Astrocyte of the cerebellum (primary cell): ENCODE measurements around the gene PDLIM1.
A peak's percentile ranks its signal among the peaks of the same experiment; 100 is the strongest.

Source experiments
- DNase-seq: peaks from one replicate; pipeline ENCODE4 v3.0.0-alpha.2; 2011; ENCODE audit warnings: low read depth
- H3K4me3 ChIP-seq: 2 replicates; pipeline ENCODE4 v1.5.1; 2011; ENCODE audit warnings: mild to moderate bottlenecking, low read depth, low read length, moderate library complexity
- CTCF ChIP-seq: IDR thresholded peaks from 2 replicates; pipeline ENCODE4 v1.5.1; 2012; ENCODE audit warnings: low read length, low read depth, moderate library complexity, mild to moderate bottlenecking; ENCODE audit errors: missing control alignments
- in situ Hi-C: cut with HindIII; loops from 2 replicates; pipeline ENCODE4 v1.10.0; 2017; ENCODE audit warnings: low sequenced_read_pairs

PDLIM1 gene

DNA sequence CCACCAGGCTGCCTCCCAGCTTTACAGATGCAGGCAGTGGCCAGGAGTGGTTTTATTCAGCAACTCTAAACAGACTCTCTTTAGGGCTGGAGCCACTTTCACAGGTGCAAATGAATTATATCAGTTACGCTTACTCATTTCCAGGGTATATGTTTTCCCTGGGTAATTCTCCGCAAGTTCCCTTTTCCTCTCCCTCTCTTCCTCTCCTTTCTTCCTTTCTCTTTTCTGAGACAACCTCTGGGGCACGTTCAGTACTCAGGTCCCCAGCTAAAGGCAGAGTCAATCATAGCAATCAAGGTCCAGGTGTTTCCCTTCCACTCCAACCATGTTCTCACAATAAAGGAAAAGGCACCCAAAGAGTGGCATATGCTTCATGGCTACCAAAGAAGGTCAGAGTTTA is 41.3 kb downstream of the PDLIM1 start:
- DNase-seq, result no peak
- in situ Hi-C loops, result no loop called here
- H3K4me3 ChIP-seq, result no peak overlapping the region
- TF ChIP-seq CTCF, result no peak

- no peak overlapping the region for H3K4me3 ChIP-seq
- no peak for DNase-seq
- no peak for TF ChIP-seq CTCF
- in situ Hi-C loops, result no loop called here
Measured at GRCh38 chr10:95248989-95249388, 41.8 kb downstream of the PDLIM1 start.

DNA sequence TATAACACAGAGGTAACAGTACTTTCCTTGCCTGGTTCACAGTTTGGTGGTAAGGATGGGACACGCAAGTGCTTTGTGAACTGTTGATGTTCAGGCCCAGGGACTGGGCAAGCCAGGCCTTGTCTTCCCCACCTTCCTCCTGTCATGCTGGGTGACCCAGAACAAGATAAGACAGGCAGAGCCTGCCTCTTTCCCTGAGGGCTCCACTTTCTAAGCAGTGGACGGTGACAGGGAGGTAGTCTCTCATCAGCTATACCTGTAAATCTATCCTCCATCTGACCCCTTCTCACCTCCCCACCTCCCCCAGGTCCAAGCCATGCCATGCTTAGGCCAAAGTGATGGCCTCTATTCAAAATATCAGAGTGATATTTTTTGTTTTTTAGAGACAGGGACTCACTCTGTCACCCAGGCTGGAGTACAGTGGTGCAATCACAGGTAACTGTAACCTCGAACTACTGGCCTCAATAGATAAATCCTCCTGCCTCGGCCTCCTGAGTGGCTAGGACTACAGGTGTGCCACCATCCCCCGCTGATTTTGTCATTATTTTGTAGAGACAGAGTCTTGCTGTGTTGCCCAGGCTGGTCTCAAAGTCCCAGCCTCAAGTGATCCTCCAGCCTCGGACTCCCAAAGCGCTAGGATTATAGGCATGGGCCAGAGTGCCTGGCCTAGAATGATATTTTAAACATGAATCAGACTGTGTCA is 42.8 kb downstream of the PDLIM1 start:
- no peak for DNase-seq
- in situ Hi-C loops, result no loop called here
- H3K4me3 ChIP-seq, result no peak overlapping the region
- TF ChIP-seq CTCF, result no peak

DNA sequence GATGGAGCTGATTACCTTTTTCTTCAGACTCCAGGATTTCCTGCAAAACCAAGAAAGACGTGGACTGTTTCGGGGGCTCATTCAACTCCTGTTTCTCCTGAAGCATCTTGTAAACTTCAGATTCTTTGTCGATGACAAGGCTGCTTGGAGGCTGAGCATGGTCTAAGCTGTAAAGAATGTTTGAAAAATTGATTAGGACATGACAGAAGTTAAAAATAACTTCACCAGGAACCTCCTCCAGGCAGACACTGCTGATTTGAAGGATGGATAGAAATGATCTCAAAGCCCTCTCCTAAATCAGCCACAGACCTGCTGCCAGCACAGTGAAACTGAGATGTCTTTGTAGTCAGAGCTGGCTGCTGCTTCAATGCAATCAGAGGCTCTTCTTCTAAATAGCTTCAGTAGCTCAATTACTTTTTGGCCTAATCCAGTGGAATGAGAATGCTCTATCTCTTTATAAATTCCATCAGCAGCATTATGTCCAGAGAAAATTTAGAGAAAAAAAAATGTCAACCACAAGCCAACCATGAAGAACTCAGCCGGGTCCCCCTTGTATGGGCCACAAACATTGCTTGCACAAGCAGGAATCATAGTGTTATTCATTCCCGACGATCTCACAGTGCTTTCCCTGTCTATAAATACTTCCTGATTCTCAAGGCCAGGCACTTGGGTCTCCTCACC is 43.5 kb downstream of the PDLIM1 start:
- TF ChIP-seq CTCF, result no peak
- DNase-seq, result no peak
- H3K4me3 ChIP-seq, result no peak overlapping the region
- in situ Hi-C loops, result no loop called here

DNA sequence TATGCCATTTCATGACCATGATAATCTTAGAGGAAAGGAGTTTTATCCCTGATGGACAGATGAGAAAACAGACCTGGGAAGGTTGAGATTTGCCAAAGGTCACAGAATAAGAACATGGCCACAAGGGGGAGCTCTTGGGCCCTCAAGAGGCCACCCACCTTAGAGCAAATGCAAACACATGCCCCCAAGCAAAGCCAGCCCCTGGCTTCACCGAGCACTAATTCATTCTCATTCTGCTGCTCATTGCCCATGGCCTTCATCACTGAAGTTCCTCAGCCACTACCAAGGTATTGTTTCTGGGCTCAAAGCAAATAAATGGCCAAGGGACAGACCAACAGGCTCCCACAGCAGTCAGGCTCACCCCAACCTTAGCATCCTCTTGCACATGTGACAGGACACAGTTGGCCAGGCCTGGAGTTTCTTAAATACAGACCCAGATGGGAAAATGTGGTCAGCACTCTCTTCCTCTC is 44.2 kb downstream of the PDLIM1 start:
- in situ Hi-C loops, result no loop called here
- DNase-seq, result peak; percentile 68
- H3K4me3 ChIP-seq, result no peak overlapping the region
- TF ChIP-seq CTCF, result peak; percentile 78

DNA sequence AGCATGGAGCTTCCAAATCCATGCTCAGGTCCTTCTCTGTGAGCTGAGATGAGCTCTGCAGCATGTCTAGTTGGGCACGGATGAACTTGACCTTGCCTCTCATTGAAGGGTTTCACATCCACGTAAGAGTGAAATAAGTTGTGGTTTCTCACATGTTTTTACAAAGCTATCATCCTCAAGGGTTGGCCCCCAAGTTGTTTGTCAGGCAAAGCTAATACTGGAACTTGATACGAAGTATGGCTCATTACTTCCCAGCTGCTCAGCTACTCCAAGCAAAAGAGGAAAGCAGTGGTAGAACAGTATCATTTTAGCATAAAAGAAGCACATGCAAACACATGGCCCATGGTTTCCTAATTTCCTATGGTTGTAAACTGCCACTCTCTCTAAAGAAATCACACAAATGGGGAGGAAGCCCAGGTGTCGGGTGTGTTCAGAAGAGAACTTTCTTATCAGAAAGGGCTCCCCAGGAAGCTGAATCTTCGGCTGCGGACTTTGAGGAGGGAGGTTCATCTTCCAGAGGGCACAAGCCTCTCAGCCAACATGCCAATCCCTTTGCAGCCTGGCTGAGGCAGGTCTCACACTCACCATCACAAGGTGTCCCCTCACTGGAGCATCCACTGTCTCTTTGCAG is 45.3 kb downstream of the PDLIM1 start:
- in situ Hi-C loops, result no loop called here
- no peak for TF ChIP-seq CTCF
- no peak overlapping the region for H3K4me3 ChIP-seq
- DNase-seq, result no peak
